Bone marrow (tissue), 2 donors: ENCODE data around the gene BTBD2.

ENCODE experiments used
- DNase-seq, 2 donors: peaks; one replicate each; lab custom pipeline; 2025; lab: John Stamatoyannopoulos, UW

Gene BTBD2

GRCh38 chr19:1959928-1960589 lies 55.5 kb downstream of the BTBD2 start:
- DNase-seq, result no peak

GRCh38 chr19:1957562-1958248 lies 57.8 kb downstream of the BTBD2 start:
- no peak for DNase-seq

- DNase-seq, result no peak
These were observed 58.5 kb downstream of the BTBD2 start for GRCh38 chr19:1956868-1957492.

- DNase-seq, result no peak
These were observed 59.4 kb downstream of the BTBD2 start for GRCh38 chr19:1956122-1956494.

- no peak for DNase-seq
These were observed 60.1 kb downstream of the BTBD2 start for GRCh38 chr19:1955171-1956121.

GRCh38 chr19:1954532-1954933 lies 61.0 kb downstream of the BTBD2 start:
- no peak for DNase-seq

GRCh38 chr19:1953441-1954094 lies 61.9 kb downstream of the BTBD2 start:
- no peak for DNase-seq

- DNase-seq, result no peak
These were observed 62.5 kb downstream of the BTBD2 start for GRCh38 chr19:1953037-1953436.

- no peak for DNase-seq
These were observed 62.9 kb downstream of the BTBD2 start for GRCh38 chr19:1952635-1953034.

GRCh38 chr19:1950640-1951039 lies 64.9 kb downstream of the BTBD2 start:
- DNase-seq, result no peak

GRCh38 chr19:1949304-1950101 lies 66.0 kb downstream of the BTBD2 start:
- no peak for DNase-seq

GRCh38 chr19:1947651-1948209 lies 67.8 kb downstream of the BTBD2 start:
- no peak for DNase-seq

- no peak for DNase-seq
These were observed 69.6 kb downstream of the BTBD2 start for GRCh38 chr19:1945899-1946298.

GRCh38 chr19:1944916-1945561 lies 70.5 kb downstream of the BTBD2 start:
- no peak for DNase-seq

- no peak for DNase-seq
These were observed 71.2 kb downstream of the BTBD2 start for GRCh38 chr19:1944088-1944915.

GRCh38 chr19:1943661-1944087 lies 71.8 kb downstream of the BTBD2 start:
- no peak for DNase-seq

- peak; percentile 35 to 43 for DNase-seq
These were observed 72.5 kb downstream of the BTBD2 start for GRCh38 chr19:1942934-1943555.

GRCh38 chr19:1942078-1942933 lies 73.2 kb downstream of the BTBD2 start:
- peak; percentile 58 to 71 for DNase-seq
